SK-N-MC (cell line): Measurements from ENCODE around the gene OR5W2.

ENCODE experiments used
- EZH2 ChIP-seq: fragments of 200-600 bp; sonication (generic); IDR thresholded peaks from one replicate; pipeline ENCODE4 v1.6.1; 2017; ENCODE audit warnings: antibody characterized with exemption
- POLR2AphosphoS5 ChIP-seq: IDR thresholded peaks from 2 replicates; pipeline ENCODE4 v1.6.1; 2012; ENCODE audit warnings: mild to moderate bottlenecking, low read depth, low read length, borderline replicate concordance

GRCh38 chr11:55942785-55943392 is 28.5 kb upstream of the OR5W2 start:
- TF ChIP-seq POLR2AphosphoS5 (no peak), EZH2 (no peak)
